Transverse colon (tissue), 4 donors: ENCODE results near the gene SH3BGR.

Experiments used
- CTCF ChIP-seq, 5 experiments: fragments of 200-600 bp in 3 of 5; fragments of 450-650 bp in 2 of 5; sonication (generic) in 3 of 5; IDR thresholded peaks; 1 replicate in 2 of 5; 2 replicates in 3 of 5; pipeline ENCODE4 v1.5.1; 2016 to 2017; ENCODE audit warnings: antibody characterized with exemption in 5 of 5, inconsistent platforms in 3 of 5, mild to moderate bottlenecking in 2 of 5, moderate library complexity in 1 of 5
- EP300 ChIP-seq: sonication (generic); formaldehyde crosslinking; IDR thresholded peaks from one replicate; pipeline ENCODE4 v1.6.1; 2017; ENCODE audit warnings: antibody characterized with exemption, low read depth
- POLR2A ChIP-seq: fragments of 450-650 bp; IDR thresholded peaks from one replicate; pipeline ENCODE4 v1.6.1; 2016; ENCODE audit warnings: antibody characterized with exemption, mild to moderate bottlenecking, moderate library complexity
- POLR2AphosphoS5 ChIP-seq, 3 donors: sonication (generic); formaldehyde crosslinking; IDR thresholded peaks; one replicate each; pipeline ENCODE4 v1.6.1; 2016; ENCODE audit warnings: antibody characterized with exemption in 3 of 3

DNA sequence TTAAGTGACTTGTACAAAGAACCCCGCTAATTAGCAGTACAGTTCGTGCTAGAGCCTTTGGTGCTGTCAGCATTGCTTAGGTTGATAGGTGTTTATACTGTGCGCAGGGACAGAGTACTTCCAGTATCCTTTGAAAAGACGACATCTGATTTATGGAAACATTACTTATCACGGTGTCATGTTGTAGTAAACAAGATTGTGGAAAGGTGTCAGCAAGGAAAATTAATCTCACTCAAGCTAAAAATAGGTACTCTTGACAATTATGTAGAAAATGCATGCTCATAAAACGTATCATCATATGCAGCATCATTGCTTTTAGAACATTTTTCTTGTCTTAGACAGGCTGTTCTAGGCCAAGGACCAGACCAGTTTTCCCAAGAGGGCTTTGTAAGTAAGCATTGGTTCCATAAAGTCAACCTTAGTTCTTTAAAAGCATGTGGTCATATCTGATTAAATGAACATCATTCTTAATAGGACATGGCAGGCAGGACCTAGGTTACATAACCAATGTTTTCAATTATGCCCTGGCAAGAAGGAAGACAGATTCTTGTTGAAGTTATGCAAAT is 33.0 kb downstream of the SH3BGR start:
- TF ChIP-seq CTCF (IDR thresholded peaks at IDR 0.05), result no peak
- TF ChIP-seq POLR2A, result no peak
- TF ChIP-seq POLR2AphosphoS5 (IDR thresholded peaks at IDR 0.05), result peak in 1 of 3 donors; percentile 43
- no peak for TF ChIP-seq EP300
